Cardiac fibroblast (primary cell): ENCODE results near the gene ATP8A2.

ENCODE experiments used
- DNase-seq, 2 donors: peaks; one replicate each; pipeline versions ENCODE4 v3.0.0 to v3.0.0-alpha.2; 2010; ENCODE audit warnings: low read depth in 2 of 2
- H3K4me3 ChIP-seq, 2 donors: replicated peaks in 1 of 2; 1 replicate in 1 of 2; 2 replicates in 1 of 2; pipeline ENCODE4 v1.5.1; 2011; ENCODE audit warnings: low read depth in 2 of 2, low read length in 2 of 2, mild to moderate bottlenecking in 2 of 2, moderate library complexity in 1 of 2
- CTCF ChIP-seq: IDR thresholded peaks from one replicate; pipeline ENCODE4 v1.5.1; 2011; ENCODE audit warnings: low read depth, mild to moderate bottlenecking, low read length, inconsistent platforms

ATP8A2 gene

GRCh38 chr13:25371875-25372283 is at the start of gene ATP8A2:
TSS of gene ATP8A2 (plus strand) at chr13:25371974. CDS start at chr13:25372213, 239 bp downstream.
- DNase-seq, result no peak
- peak within 1 kb of the TSS; percentile 27 to 30 for H3K4me3 ChIP-seq
- no peak for TF ChIP-seq CTCF

- no peak for DNase-seq
- no peak for TF ChIP-seq CTCF
- H3K4me3 ChIP-seq, result no peak overlapping the region
Observed at GRCh38 chr13:25324100-25324499, 47.7 kb upstream of the ATP8A2 start.

- no peak overlapping the region for H3K4me3 ChIP-seq
- DNase-seq, result peak; percentile 39 to 71
- no peak for TF ChIP-seq CTCF
Observed at GRCh38 chr13:25329706-25330105, 42.1 kb upstream of the ATP8A2 start.

GRCh38 chr13:25330541-25330940 is 41.2 kb upstream of the ATP8A2 start:
- no peak for TF ChIP-seq CTCF
- no peak overlapping the region for H3K4me3 ChIP-seq
- peak; percentile 10 to 70 for DNase-seq

GRCh38 chr13:25335856-25336255 is 35.9 kb upstream of the ATP8A2 start:
- H3K4me3 ChIP-seq, result no peak overlapping the region
- TF ChIP-seq CTCF, result no peak
- peak; percentile 17 to 23 for DNase-seq

- TF ChIP-seq CTCF, result no peak
- no peak overlapping the region for H3K4me3 ChIP-seq
- DNase-seq, result no peak
Observed at GRCh38 chr13:25345576-25345975, 26.2 kb upstream of the ATP8A2 start.

GRCh38 chr13:25347151-25347550 is 24.6 kb upstream of the ATP8A2 start:
- TF ChIP-seq CTCF, result no peak
- H3K4me3 ChIP-seq, result no peak overlapping the region
- DNase-seq, result no peak
